ENCODE data around the gene KCNG3. TPM values are rescaled to one million over a fixed set of nuclear protein-coding genes. Genes with fewer than 3 reads are reported as not detected.

Gene KCNG3
- total and polyA plus RNA-seq, 10 donors: 0.10 TPM; not detected in 9

GRCh38 chr2:42523341-42523740, 29.6 kb upstream of the KCNG3 start:
- Histone ChIP-seq H3K27ac (no peak overlapping the region), H3K36me3 (no peaks in the 10 kb centered on the region), H3K9me3 (no peaks in the 10 kb centered on the region), H3K27me3 (replicated peaks in 1 of 7) (no peaks in the 10 kb centered on the region), H3K4me1 (no peaks in the 10 kb centered on the region), H3K4me3 (no peak overlapping the region)
- intact Hi-C loops (cut with DNase I; ENCODE audit: low total_unique reads): no loop called here
- DNase-seq: no peak
- WGBS, 5 donors: 71 to 81% (median 73%) methylated on average over 11 to 13 of the region's 13 CpGs
- no peak for TF ChIP-seq CTCF (IDR thresholded peaks at IDR 0.05 in 8 of 11, conservative IDR thresholded peaks at IDR 0.05 in 3 of 11)
- no peak for TF ChIP-seq POLR2A (IDR thresholded peaks at IDR 0.05)
- TF ChIP-seq POLR2AphosphoS5 (IDR thresholded peaks at IDR 0.05): no peak

GRCh38 chr2:42522035-42522434, 28.3 kb upstream of the KCNG3 start:
- no peaks in the 10 kb centered on the region for H3K9me3 ChIP-seq
- intact Hi-C loops (cut with DNase I; ENCODE audit: low total_unique reads): no loop called here
- TF ChIP-seq POLR2AphosphoS5 (IDR thresholded peaks at IDR 0.05) (no peak), POLR2A (IDR thresholded peaks at IDR 0.05) (no peak), CTCF (IDR thresholded peaks at IDR 0.05 in 8 of 11, conservative IDR thresholded peaks at IDR 0.05 in 3 of 11) (no peak)
- no peaks in the 10 kb centered on the region for H3K4me1 ChIP-seq
- H3K4me3 ChIP-seq: no peak overlapping the region
- H3K27me3 ChIP-seq (replicated peaks in 1 of 7): no peaks in the 10 kb centered on the region
- WGBS, 5 donors: 50 to 84% (median 62%) methylated on average over 2 of the region's 2 CpGs
- no peak overlapping the region for H3K27ac ChIP-seq
- no peak for DNase-seq
- no peaks in the 10 kb centered on the region for H3K36me3 ChIP-seq

GRCh38 chr2:42519624-42520023, 25.8 kb upstream of the KCNG3 start:
- intact Hi-C loops (cut with DNase I; ENCODE audit: low total_unique reads): no loop called here
- 91 to 95% (median 92%) methylated on average over 8 of the region's 8 CpGs for WGBS, 5 donors

GRCh38 chr2:42516418-42516901, 22.7 kb upstream of the KCNG3 start:
- 71 to 82% (median 79%) methylated on average over 4 of the region's 4 CpGs for WGBS, 5 donors
- no peak for DNase-seq

More at GRCh38 chr2:42519624-42520023, 25.8 kb upstream of the KCNG3 start:
- Histone ChIP-seq H3K4me3 (no peak overlapping the region), H3K9me3 (no peaks in the 10 kb centered on the region), H3K36me3 (no peaks in the 10 kb centered on the region), H3K4me1 (no peaks in the 10 kb centered on the region), H3K27ac (no peak overlapping the region), H3K27me3 (replicated peaks in 1 of 7) (no peaks in the 10 kb centered on the region)
- TF ChIP-seq POLR2A (IDR thresholded peaks at IDR 0.05): no peak
- TF ChIP-seq CTCF (IDR thresholded peaks at IDR 0.05 in 8 of 11, conservative IDR thresholded peaks at IDR 0.05 in 3 of 11): no peak
- no peak for TF ChIP-seq POLR2AphosphoS5 (IDR thresholded peaks at IDR 0.05)
- DNase-seq: no peak

More at GRCh38 chr2:42516418-42516901, 22.7 kb upstream of the KCNG3 start:
- Histone ChIP-seq H3K36me3 (no peaks in the 10 kb centered on the region), H3K27ac (no peak overlapping the region), H3K4me3 (no peak overlapping the region), H3K4me1 (no peaks in the 10 kb centered on the region), H3K27me3 (replicated peaks in 1 of 7) (no peaks in the 10 kb centered on the region), H3K9me3 (no peaks in the 10 kb centered on the region)
- TF ChIP-seq POLR2AphosphoS5 (IDR thresholded peaks at IDR 0.05) (no peak), CTCF (IDR thresholded peaks at IDR 0.05 in 8 of 11, conservative IDR thresholded peaks at IDR 0.05 in 3 of 11) (no peak), POLR2A (IDR thresholded peaks at IDR 0.05) (no peak)
- intact Hi-C loops (cut with DNase I; ENCODE audit: low total_unique reads): no loop called here

Measured in spleen (tissue), 11 donors.